T-helper 2 cell (primary cell): Measurements from ENCODE around the gene HSP90AB1.

ENCODE experiments used
- DNase-seq, 5 experiments: peaks; one replicate each; pipeline versions ENCODE4 v3.0.0 to v3.0.0-alpha.2; 2012 to 2022
- total RNA-seq, 2 donors: gene quantifications; one replicate each; lab custom pipeline; 2026; lab: John Stamatoyannopoulos, UW

HSP90AB1 gene
- 1,066 to 1,190 reads per million in 2 donors for total RNA-seq

GRCh38 chr6:44246663-44247337 lies at the start of gene HSP90AB1:
Gene HSP90AB1, plus strand, starts transcription at chr6:44247101. Its CDS starts 1,529 bp downstream, at chr6:44248630.
- peak; percentile 82 to 100 (median 96) for DNase-seq

GRCh38 chr6:44198684-44199083 lies 48.2 kb upstream of the HSP90AB1 start:
- no peak for DNase-seq

GRCh38 chr6:44199883-44200282 lies 47.0 kb upstream of the HSP90AB1 start:
- no peak for DNase-seq

GRCh38 chr6:44201200-44201599 lies 45.7 kb upstream of the HSP90AB1 start:
- DNase-seq, result no peak

- no peak for DNase-seq
These were observed 45.1 kb upstream of the HSP90AB1 start for GRCh38 chr6:44201638-44202303.

- no peak for DNase-seq
These were observed 44.4 kb upstream of the HSP90AB1 start for GRCh38 chr6:44202332-44202971.

- no peak for DNase-seq
These were observed 43.7 kb upstream of the HSP90AB1 start for GRCh38 chr6:44202972-44203750.

GRCh38 chr6:44203955-44204354 lies 42.9 kb upstream of the HSP90AB1 start:
- DNase-seq, result no peak

- no peak for DNase-seq
These were observed 38.9 kb upstream of the HSP90AB1 start for GRCh38 chr6:44207966-44208365.

GRCh38 chr6:44211284-44211683 lies 35.6 kb upstream of the HSP90AB1 start:
- no peak for DNase-seq

GRCh38 chr6:44214307-44214706 lies 32.6 kb upstream of the HSP90AB1 start:
- DNase-seq, result no peak

- no peak for DNase-seq
These were observed 30.1 kb upstream of the HSP90AB1 start, which contains the start of gene MYMX for GRCh38 chr6:44216677-44217331. Gene MYMX, plus strand, starts transcription at chr6:44216926. Its CDS starts 546 bp downstream, at chr6:44217472.

- DNase-seq, result no peak
These were observed 29.4 kb upstream of the HSP90AB1 start for GRCh38 chr6:44217332-44218143.

- DNase-seq, result no peak
These were observed 27.7 kb upstream of the HSP90AB1 start for GRCh38 chr6:44219053-44219814.

- no peak for DNase-seq
These were observed 26.8 kb upstream of the HSP90AB1 start for GRCh38 chr6:44219815-44220784.

- DNase-seq, result no peak
These were observed 26.0 kb upstream of the HSP90AB1 start for GRCh38 chr6:44220913-44221290.

GRCh38 chr6:44221291-44221960 lies 25.5 kb upstream of the HSP90AB1 start:
- peak; percentile 39 to 84 (median 61) for DNase-seq

- DNase-seq, result no peak
These were observed 25.0 kb upstream of the HSP90AB1 start for GRCh38 chr6:44221961-44222335.
